ENCODE data around the gene MRPL32.

MRPL32 gene

DNA sequence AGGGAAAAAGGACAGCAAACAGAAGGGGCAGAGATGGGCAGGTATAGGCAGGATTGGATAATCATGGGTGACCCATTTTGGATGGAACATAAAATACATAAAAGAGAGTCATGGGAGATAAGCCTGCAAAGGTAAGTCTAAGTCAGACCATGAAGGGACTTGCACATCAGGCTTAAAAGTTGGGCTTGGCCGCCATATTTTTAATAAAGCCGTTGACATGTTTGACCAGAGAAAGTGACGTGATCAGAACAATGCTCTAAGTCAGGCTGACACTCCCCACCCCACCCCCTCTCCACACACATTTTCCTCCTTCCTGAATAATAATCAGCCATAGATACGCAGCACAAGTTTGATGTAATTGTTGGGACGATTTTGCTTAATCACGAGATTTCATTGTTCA lies 54.0 kb downstream of the MRPL32 start:
- DNase-seq (ENCODE audit: low read depth in 2 of 2) = no peak
- H3K4me3 ChIP-seq (replicated peaks in 1 of 2; ENCODE audit: low read depth in 2 of 2, low read length in 2 of 2) = no peak overlapping the region
- TF ChIP-seq, protein P1, sequence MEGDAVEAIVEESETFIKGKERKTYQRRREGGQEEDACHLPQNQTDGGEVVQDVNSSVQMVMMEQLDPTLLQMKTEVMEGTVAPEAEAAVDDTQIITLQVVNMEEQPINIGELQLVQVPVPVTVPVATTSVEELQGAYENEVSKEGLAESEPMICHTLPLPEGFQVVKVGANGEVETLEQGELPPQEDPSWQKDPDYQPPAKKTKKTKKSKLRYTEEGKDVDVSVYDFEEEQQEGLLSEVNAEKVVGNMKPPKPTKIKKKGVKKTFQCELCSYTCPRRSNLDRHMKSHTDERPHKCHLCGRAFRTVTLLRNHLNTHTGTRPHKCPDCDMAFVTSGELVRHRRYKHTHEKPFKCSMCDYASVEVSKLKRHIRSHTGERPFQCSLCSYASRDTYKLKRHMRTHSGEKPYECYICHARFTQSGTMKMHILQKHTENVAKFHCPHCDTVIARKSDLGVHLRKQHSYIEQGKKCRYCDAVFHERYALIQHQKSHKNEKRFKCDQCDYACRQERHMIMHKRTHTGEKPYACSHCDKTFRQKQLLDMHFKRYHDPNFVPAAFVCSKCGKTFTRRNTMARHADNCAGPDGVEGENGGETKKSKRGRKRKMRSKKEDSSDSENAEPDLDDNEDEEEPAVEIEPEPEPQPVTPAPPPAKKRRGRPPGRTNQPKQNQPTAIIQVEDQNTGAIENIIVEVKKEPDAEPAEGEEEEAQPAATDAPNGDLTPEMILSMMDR (IDR thresholded peaks at IDR 0.05; ENCODE audit: low read depth, low read length) = no peak

DNA sequence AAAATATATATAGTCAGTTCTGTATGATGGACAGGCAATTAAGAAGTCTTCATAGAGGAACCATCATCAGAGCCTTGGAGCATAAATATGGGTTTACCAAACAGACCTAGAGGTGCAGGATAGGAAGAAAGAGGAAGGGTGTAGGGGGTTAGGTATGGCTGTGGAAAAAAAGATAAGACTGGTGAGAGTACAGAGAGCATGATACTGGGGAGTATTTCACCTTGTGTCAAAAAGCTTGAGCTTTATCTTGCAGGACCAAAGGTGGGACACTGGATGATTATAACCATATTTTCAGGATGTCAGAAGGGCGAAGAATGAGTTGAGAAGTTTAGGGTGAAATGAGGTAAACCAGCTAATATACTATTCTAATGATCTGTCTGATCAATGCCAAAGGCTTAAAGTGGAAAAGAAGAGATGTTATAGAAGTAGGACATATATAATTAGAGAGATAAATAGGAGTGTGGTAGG lies 54.6 kb downstream of the MRPL32 start:
- TF ChIP-seq, protein P1 (IDR thresholded peaks at IDR 0.05; ENCODE audit: low read depth, low read length) = no peak
- H3K4me3 ChIP-seq (replicated peaks in 1 of 2; ENCODE audit: low read depth in 2 of 2, low read length in 2 of 2) = no peak overlapping the region
- DNase-seq (ENCODE audit: low read depth in 2 of 2) = no peak

Data from cardiac fibroblast (primary cell).